HG03095 (cell line): ENCODE measurements around the gene CEP89.
"Not testable (repeated sequence)": the region's sequence is repeated elsewhere in the genome, so short reads cannot be mapped to it uniquely, and the experiment has no call there.

Source experiments
- ATAC-seq: cut with Tn5 transposase; IDR thresholded peaks from one replicate; pipeline ENCODE4 v1.9.1; 2021; ENCODE audit warnings: moderate library complexity; ENCODE audit not compliant: unreplicated experiment

CEP89 gene

DNA sequence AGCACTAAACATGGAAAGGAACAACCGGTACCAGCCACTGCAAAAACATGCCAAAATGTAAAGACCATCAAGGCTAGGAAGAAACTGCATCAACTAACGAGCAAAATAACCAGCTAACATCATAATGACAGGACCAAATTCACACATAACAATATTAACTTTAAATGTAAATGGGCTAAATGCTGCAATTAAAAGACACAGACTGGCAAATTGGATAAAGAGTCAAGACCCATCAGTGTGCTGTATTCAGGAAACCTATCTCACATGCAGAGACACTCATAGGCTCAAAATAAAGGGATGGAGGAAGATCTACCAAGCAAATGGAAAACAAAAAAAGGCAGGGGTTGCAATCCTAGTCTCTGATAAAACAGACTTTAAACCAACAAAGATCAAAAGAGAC lies 123.7 kb downstream of the CEP89 start:
- ATAC-seq: not testable (repeated sequence)

DNA sequence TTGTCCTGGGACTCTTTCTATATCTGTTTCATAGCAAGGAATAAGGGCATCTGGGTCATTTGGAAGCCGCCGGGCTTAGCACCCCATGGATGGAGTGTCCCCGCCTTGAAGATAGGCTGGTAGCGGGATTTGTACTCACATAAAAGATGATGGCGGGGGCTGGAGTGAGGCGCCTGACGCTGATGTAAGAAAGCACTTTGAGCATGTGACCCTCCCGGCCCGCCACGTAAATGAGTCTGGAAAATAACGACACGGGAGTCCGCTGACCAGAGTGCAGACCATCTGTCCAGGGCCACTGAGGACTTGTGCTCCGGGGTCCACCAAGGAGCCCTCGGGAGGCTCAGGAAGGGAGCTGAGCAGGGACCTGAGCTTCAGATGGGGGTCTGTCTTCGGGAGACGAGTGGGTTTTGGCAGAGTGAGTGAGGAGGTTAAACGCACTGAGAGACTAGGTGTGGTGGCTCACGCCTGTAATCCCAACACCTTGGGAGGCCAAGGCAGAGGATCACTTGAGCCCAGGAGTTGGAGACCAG lies 128.0 kb downstream of the CEP89 start:
- ATAC-seq: no peak

DNA sequence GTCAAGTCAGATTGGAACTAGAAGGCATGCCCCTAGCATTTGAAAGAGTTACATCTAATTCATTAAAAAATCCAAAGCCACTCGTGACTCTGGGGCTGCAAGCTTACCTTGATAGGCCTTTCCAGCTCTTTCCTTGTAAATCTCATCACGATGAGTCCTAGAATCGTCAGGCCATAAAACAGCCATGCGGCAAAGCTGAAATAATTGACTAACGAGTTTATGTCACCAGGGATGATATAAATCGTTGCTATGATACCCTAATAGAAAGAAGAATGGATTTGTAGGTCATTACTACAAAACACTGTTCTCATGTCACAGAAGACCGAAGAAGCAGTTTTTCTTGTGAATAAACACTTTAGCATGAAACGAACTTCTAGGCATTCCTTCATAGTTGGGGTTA lies 129.7 kb downstream of the CEP89 start:
- ATAC-seq: no peak

DNA sequence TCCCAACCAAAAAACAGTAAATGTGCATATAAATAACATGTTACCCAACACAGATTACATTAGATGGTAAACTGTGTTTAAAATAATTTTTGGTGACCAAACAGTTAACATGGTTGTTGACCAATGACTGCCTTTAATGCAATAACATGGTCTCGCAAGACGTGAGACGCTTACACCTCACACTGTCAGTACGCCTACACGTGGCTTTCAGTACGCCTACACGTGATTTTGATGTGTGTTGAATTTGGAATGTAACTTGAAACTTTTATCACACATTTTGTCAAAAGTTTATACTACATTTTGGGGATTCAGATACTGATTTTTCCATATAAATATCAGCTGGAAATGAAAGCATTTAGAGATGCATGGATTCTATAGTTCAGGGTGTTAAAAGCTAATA lies 134.2 kb downstream of the CEP89 start:
- no peak for ATAC-seq

DNA sequence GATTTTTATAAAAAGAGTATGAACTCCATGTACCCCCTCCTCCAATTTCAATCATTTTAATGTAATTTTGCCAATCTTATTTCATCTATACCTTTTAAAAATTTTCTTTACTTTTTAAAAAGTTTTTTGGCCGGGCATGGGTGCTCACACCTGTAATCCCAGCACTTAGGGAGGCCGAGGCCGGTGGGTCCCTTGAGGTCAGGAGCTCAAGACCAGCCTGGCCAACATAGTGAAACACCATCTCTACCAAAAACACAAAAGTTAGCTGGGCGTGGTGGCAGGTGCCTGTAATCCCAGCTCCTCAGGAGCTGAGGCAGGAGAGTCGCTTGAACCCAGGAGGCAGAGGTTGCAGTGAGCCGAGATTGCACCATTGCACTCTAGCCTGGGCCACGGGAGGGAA lies 138.4 kb downstream of the CEP89 start:
- not testable (repeated sequence) for ATAC-seq

DNA sequence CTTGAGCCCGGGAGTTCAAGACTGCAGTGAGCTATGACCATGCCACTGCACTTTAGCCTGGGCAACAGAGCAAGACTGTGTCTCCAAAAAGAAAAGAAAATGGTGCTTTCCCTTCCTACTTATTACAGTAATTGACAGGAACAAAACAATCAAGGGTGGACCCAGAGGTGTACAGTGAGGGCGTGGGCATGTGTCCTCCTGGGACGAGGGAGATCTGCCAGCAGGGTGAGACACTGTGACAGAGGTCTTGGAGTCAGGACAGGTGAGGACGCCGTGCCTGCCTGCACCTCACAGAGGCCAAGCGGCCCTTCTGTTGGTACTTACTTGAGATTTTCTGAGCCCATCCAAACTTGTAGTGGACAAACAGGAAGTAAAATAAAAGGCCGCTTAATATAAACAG lies 138.9 kb downstream of the CEP89 start:
- ATAC-seq: not testable (repeated sequence)

DNA sequence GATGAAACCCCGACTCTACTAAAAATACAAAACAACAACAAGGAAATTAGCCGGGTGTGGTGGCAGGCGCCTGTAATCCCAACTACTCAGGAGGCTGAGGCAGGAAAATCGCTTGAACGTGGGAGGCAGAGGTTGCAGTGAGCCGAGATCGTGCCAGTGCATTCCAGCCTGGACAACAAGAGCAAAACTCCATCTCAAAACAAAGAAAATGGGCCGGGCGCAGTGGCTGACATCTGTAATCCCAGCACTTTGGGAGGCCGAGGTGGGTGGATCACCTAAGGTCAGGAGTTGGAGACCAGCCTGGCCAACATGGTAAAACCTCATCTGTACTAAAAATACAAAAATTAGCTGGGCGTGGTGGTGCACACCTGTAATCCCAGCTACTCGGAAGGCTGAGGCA lies 139.7 kb downstream of the CEP89 start:
- not testable (repeated sequence) for ATAC-seq

DNA sequence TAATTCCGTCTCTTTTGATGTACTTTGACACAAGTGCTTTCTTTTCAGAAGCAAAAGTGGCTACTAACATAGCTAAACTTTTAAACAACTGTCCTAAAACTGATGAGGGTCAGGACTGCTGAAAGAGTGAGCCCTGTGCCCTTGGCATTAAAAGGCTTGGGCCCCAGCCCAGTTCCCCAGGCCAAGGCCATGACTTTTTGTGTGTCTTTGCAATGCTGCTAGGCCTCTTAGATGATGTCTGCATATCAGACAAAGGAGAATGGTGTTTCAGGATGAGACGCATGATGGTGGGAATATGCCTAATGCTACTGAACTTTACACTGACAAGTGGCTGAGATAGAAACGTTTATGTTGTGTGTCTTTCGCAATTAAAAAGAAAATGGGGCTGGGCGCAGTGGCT lies 140.1 kb downstream of the CEP89 start:
- ATAC-seq: no peak

DNA sequence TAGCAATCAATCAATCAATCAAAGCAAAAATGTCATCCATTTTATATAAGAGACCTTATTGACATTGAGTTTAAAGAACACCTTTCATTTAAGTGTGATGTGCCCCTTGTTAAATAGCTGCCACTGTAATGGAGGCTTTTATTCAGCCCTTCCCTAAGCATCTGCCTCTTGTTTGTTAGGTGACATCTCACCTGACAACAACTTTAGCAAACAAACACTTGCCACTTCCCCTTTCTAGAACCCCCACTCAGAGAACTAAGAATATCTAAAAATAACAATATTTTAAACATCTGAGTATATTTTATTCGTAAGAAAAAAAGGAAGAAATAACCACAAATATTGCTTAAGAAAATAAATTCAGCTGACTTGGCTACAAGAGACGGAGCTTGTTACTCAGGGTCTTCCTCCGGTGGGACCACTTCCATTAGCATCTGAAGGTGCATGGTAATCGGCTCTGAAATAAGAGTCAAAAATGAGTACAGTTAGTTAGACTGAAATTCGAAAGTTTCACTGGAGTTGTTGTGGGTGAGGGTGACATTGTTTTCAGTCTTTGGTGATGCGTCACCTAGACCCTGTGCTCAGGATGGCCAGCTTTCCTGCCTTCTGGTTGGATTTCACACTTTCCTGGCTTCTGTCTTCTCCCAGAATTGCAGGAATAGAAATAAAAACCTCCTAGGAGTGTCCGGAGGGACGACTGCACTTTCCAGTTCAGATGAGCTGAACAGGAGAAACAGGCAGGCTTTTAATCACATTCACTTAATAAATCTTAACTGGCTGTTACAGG lies 141.3 kb downstream of the CEP89 start:
- ATAC-seq: no peak

DNA sequence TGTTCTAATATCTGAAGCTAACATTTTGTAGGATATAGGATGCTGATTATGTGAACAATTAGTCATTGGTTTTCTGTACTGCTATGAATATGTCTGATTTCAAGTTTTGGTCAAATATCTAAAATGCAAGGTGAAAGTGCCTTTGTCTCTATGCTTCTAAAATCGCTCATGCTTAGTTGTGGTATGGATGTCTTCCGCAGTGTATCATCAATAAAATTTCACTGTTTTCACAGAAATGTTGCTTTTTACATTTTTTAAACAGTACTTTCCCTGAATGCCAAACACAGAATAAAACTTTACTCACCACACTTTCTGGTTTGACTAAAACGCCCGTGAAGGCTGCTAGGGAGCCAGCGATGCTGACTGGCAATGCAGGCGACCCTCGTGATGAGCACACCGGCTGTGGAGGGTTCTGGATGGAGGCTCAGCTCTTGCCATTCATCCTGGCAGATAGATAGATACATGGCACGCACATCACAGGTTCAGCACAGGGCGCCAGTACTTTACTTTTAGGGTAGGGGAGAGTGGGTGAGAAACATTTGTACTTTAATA lies 142.3 kb downstream of the CEP89 start:
- ATAC-seq: no peak

DNA sequence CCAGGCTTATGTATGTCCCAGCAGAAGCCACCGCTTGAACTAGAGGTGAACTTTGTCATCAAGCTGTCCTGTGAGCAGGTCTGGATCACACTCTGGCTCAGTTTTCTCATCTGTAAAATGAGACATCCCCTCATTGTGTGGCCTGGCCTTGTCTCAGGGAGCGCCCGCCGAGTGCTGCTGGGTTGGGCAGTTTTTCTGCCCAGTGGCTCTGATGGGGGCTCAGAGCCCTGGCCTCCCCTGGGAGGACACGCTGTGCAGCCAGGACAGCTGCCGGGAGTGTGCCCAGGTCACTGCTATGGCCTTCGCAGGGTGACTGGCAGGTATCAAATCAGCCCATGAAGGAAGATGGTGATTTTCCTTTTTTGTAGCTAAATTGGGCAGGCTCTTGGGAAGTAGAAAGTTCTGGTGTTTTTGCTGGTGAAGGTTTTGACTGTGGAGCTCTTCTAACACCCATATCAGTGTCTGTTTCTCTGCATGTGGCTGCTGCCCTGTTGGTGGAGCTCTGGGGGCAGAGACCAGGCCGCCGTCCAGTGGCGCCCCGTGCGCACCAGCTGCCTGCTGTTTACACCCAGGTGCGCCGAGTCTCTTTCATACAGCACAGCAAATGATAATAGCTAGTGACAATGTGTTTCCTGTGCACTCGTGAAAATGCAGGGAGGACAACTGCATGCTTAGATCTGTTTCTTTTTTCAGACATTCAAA lies 143.0 kb downstream of the CEP89 start:
- ATAC-seq: no peak

DNA sequence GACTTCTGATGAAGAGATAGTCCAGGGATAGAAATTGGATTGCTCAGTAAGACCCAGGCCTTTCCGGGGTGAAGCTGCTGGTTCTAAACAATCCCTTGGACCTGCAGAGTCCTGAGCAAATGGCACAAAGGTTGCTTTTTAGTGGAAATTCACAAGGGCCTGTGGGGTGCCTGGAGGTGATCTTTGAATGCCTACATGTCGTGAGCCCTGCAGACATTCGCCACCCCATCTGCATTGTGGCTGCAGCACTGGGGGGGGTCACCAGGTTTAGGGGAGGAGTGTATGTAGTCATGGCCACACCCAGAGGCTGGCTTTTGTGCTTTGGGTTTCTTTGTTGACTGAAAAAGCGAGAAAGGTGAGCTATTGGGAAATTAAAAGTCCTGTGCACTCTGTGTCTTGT lies 143.6 kb downstream of the CEP89 start:
- no peak for ATAC-seq
